HFF-Myc (cell line): Measurements from ENCODE around the gene RAB3D.

ENCODE experiments used
- DNase-seq: peaks from one replicate; pipeline ENCODE4 v3.0.0-alpha.2; 2011; ENCODE audit warnings: low read depth; ENCODE audit errors: extremely low read depth
- H3K4me3 ChIP-seq: replicated peaks from 2 replicates; pipeline ENCODE4 v1.5.1; 2011; ENCODE audit warnings: low read depth, mild to moderate bottlenecking, control low read depth, low read length
- CTCF ChIP-seq: IDR thresholded peaks from 2 replicates; pipeline ENCODE4 v1.5.1; 2012; ENCODE audit warnings: mild to moderate bottlenecking, low read depth, low read length, control low read depth; ENCODE audit errors: missing control alignments

Gene RAB3D

GRCh38 chr19:11284515-11284914 is 54.9 kb downstream of the RAB3D start:
- TF ChIP-seq CTCF, result no peak

GRCh38 chr19:11281356-11282049 is 58.0 kb downstream of the RAB3D start:
- no peak for DNase-seq

More at GRCh38 chr19:11284515-11284914, 54.9 kb downstream of the RAB3D start:
- no peak for DNase-seq
- H3K4me3 ChIP-seq, result no peak overlapping the region

GRCh38 chr19:11279505-11280236 is 59.8 kb downstream of the RAB3D start:
- H3K4me3 ChIP-seq, result no peak overlapping the region
- no peak for DNase-seq
- TF ChIP-seq CTCF, result no peak

More at GRCh38 chr19:11281356-11282049, 58.0 kb downstream of the RAB3D start:
- TF ChIP-seq CTCF, result no peak
- H3K4me3 ChIP-seq, result no peak overlapping the region

- H3K4me3 ChIP-seq, result no peak overlapping the region
- DNase-seq, result no peak
- no peak for TF ChIP-seq CTCF
Observed at GRCh38 chr19:11278670-11279069, 60.8 kb downstream of the RAB3D start.

GRCh38 chr19:11274533-11275086 is 64.8 kb downstream of the RAB3D start:
- DNase-seq, result no peak
- TF ChIP-seq CTCF, result no peak

GRCh38 chr19:11273989-11274388 is 65.5 kb downstream of the RAB3D start:
- TF ChIP-seq CTCF, result no peak
- no peak for DNase-seq
- no peak overlapping the region for H3K4me3 ChIP-seq

More at GRCh38 chr19:11274533-11275086, 64.8 kb downstream of the RAB3D start:
- no peak overlapping the region for H3K4me3 ChIP-seq
